ENCODE measurements around the gene DMTF1. TPM values are rescaled to one million over a fixed set of nuclear protein-coding genes. Genes with fewer than 3 reads are reported as not detected.
"Not testable (repeated sequence)": the region's sequence is repeated elsewhere in the genome, so short reads cannot be mapped to it uniquely, and the experiment has no call there.

Gene DMTF1
- total and polyA plus RNA-seq, 2 of the 8 experiments (the other 6 are each of a cell fraction or from before 2014, with no cell fraction given) = 86.0 to 115 TPM

- 82% methylated on average over 3 of the region's 3 CpGs; no CpG with 5 or more reads in 1 of the 2 experiments for WGBS, 2 experiments (ENCODE audit: extremely low coverage in 1 of 2, insufficient coverage in 1 of 2, insufficient read length in 1 of 2, insufficient replicate concordance in 2 of 2, low coverage in 1 of 2, low lambda C conversion rate in 2 of 2, missing lambda C conversion rate in 1 of 2)
- H3K79me2 ChIP-seq (ENCODE audit: control insufficient read depth in 1 of 2, insufficient read depth in 2 of 2, low read length in 2 of 2) = peaks cover 3 to 42% of the 10 kb centered on the region in 2 experiments; a peak in 2 of 4 replicates
- H2BK12ac ChIP-seq (ENCODE audit: low read depth, low read length); DNase-seq (ENCODE audit: low read depth in 1 of 2, low spot score in 2 of 2); H4K20me1 ChIP-seq (replicated peaks in 1 of 2; ENCODE audit: control insufficient read depth in 1 of 2, insufficient read depth in 2 of 2, low read length in 2 of 2); H2BK5ac ChIP-seq (ENCODE audit: low read depth, low read length); FAIRE-seq; H3K23ac ChIP-seq (ENCODE audit: insufficient read length); H3K23me2 ChIP-seq (ENCODE audit: low read depth, low read length); H3K4me2 ChIP-seq (ENCODE audit: insufficient read depth in 1 of 2, low read depth in 2 of 2, low read length in 2 of 2); H3K18ac ChIP-seq (ENCODE audit: extremely low read depth, low read length); H3K56ac ChIP-seq (replicated peaks; ENCODE audit: insufficient read length, low read depth, low read length); H3K79me1 ChIP-seq (ENCODE audit: low read depth, low read length); H2BK120ac ChIP-seq (replicated peaks; ENCODE audit: low read depth, low read length); H3K14ac ChIP-seq (ENCODE audit: insufficient read length); H2AK5ac ChIP-seq (ENCODE audit: low read depth, low read length); H3K4me3 ChIP-seq (ENCODE audit: extremely low read depth in 1 of 4, insufficient read depth in 2 of 4, low read depth in 3 of 4, low read length in 4 of 4); H3K4ac ChIP-seq (replicated peaks; ENCODE audit: insufficient read length, low read depth, low read length); H3K4me1 ChIP-seq (replicated peaks in 1 of 4; ENCODE audit: control insufficient read depth in 3 of 4, insufficient read depth in 4 of 4, low read length in 3 of 4); CTCF ChIA-PET (ENCODE audit: partially characterized antibody); H2BK20ac ChIP-seq (ENCODE audit: low read length); H3K27me3 ChIP-seq (replicated peaks in 1 of 4; ENCODE audit: control insufficient read depth in 3 of 4, extremely low read depth in 1 of 4, insufficient read depth in 3 of 4, low read length in 3 of 4); H4K8ac ChIP-seq (ENCODE audit: extremely low read depth, insufficient read depth, low read length); H2BK15ac ChIP-seq (ENCODE audit: low read length); POLR2A ChIA-PET (ENCODE audit: partially characterized antibody); H3K27ac ChIP-seq (ENCODE audit: low read depth, low read length); H4K91ac ChIP-seq (replicated peaks; ENCODE audit: insufficient read length, low read length); H2AFZ ChIP-seq (ENCODE audit: low read length); H3K9ac ChIP-seq (replicated peaks in 1 of 4; ENCODE audit: extremely low read depth in 1 of 4, low read depth in 3 of 4, low read length in 3 of 4); H4K5ac ChIP-seq (ENCODE audit: insufficient read length, low read depth, low read length): not testable (repeated sequence)
- peaks cover 0 to 27% (median 7%) of the 10 kb centered on the region in 4 experiments; a peak in 5 of 8 replicates for H3K36me3 ChIP-seq (ENCODE audit: control insufficient read depth in 2 of 4, insufficient read depth in 4 of 4, low read length in 3 of 4)
- H3K9me3 ChIP-seq (ENCODE audit: insufficient read depth in 2 of 2, low read depth in 1 of 2, low read length in 1 of 2) = peaks cover 26 to 31% of the 10 kb centered on the region in 2 experiments
Measured at GRCh38 chr7:87205701-87206100, 53.4 kb downstream of the DMTF1 start.
